ENCODE results near the gene CNTN5.

Gene CNTN5

DNA sequence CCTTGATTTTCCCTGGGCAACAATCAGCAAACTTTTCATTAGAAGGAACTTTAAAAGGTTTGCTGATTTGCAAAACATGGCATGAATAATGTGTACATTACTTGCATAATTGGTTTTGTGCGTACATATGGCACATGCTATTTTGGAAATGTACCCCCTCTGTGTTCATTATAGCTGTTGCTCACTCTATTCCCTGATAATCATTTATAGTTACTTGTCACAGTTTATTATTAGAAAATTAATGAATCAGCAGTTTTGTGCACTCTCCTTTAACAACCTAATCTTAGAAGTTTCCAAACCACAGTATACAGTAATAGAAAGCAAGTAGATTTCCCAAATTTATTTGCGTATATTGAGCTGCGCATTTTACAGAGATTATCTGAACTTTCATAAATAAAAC, 389.9 kb downstream of the CNTN5 start:
- DNase-seq (ENCODE audit: low spot score): no peak
- TF ChIP-seq, protein P1, sequence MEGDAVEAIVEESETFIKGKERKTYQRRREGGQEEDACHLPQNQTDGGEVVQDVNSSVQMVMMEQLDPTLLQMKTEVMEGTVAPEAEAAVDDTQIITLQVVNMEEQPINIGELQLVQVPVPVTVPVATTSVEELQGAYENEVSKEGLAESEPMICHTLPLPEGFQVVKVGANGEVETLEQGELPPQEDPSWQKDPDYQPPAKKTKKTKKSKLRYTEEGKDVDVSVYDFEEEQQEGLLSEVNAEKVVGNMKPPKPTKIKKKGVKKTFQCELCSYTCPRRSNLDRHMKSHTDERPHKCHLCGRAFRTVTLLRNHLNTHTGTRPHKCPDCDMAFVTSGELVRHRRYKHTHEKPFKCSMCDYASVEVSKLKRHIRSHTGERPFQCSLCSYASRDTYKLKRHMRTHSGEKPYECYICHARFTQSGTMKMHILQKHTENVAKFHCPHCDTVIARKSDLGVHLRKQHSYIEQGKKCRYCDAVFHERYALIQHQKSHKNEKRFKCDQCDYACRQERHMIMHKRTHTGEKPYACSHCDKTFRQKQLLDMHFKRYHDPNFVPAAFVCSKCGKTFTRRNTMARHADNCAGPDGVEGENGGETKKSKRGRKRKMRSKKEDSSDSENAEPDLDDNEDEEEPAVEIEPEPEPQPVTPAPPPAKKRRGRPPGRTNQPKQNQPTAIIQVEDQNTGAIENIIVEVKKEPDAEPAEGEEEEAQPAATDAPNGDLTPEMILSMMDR (IDR thresholded peaks at IDR 0.05; ENCODE audit: extremely low read depth, missing control alignments): no peak

DNA sequence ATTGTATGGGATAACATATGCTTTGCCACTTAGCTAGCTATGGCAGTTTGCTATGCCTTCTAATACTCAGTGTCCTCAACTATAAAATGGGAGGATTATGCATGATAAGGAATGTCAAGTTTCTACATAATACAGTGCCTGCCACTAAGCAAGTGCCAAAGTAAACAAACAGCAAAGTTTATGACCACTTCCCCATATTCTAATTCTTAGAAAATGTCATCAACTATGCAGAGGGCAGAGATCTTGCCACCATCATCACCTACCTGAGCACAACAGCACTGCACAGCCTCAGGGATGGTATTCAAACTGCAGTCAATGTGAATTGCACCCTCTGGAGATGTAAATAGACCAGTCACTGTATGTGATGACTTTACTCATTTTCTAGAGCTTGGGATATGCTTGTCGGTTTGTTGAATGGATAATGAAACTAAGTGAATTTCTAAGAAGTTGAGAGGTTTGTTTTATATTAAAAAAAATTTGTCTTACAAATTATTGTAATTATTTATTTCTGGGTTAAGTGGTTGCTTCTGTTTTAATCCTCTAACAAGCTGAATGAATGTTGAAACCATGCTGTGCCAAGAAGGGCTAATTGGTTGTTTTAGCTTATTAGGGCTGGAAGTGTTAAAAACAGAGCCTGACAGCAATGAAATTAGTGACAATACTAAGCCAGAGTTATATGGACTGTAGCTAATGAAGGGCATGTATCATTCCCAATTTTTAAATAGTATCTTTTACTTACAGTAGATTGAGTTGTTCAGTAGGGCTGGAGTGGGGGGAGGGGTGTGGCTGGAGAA, 398.4 kb downstream of the CNTN5 start:
- no peak for DNase-seq (ENCODE audit: low spot score)
- TF ChIP-seq, protein P1 (IDR thresholded peaks at IDR 0.05; ENCODE audit: extremely low read depth, missing control alignments): no peak

DNA sequence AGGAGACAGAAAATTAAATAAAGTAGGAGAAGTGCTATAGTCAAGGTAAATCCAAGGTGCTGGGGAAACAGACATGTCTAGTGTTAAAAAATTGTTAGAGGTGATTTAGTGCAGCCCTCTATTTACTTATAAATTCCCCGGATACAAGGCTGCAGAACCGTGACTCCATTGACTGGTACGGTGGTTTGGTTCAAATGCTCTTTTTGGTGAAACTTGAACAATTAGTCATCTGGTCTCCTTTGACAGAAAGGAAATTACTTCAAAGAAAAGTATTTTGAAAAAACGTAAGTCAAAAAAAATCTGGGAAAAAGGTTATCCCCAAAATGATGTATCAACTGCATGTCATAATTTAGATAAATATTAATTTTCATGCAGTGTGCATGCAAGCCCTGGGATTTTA, 399.2 kb downstream of the CNTN5 start:
- TF ChIP-seq, protein P1 (IDR thresholded peaks at IDR 0.05; ENCODE audit: extremely low read depth, missing control alignments): no peak
- DNase-seq (ENCODE audit: low spot score): no peak

DNA sequence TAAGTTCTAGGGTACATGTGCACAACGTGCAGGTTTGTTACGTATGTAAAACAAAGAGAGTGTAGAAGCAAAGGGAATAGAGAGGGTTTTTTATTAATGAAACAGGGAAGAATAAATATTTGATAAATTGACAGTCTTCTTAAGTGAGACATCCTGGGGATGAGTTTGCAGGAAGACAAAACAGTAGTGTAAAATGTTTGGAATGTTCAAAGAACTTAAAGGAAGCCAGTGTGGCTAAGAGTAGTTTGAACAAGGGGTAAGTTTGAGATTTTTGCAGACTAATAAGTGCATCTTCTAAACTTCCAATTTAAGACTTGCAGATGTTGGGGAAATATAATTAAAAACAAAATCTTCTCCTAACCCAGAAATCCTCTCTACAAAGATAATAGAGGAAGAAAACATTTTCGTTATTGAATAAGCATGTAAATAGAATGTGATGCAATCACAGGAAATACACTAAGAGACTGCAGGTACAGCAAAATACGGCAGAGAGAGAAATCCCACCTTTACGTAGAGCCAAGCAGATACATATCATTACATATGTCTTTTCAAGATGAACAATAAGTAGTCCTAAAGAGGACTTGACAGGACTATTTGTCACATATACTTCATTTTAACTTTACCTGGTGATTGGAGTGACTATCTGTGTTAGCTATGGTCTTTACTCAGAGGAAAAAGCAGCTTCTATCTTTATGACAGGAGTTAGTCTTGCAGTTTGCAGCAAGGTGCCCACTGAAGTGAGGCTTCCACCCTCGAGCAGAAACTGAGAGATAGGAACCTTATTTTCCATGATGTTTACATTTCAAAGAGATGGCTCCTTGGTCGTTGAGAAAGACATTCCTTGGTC, 402.1 kb downstream of the CNTN5 start:
- TF ChIP-seq, protein P1 (IDR thresholded peaks at IDR 0.05; ENCODE audit: extremely low read depth, missing control alignments): no peak
- DNase-seq (ENCODE audit: low spot score): no peak

DNA sequence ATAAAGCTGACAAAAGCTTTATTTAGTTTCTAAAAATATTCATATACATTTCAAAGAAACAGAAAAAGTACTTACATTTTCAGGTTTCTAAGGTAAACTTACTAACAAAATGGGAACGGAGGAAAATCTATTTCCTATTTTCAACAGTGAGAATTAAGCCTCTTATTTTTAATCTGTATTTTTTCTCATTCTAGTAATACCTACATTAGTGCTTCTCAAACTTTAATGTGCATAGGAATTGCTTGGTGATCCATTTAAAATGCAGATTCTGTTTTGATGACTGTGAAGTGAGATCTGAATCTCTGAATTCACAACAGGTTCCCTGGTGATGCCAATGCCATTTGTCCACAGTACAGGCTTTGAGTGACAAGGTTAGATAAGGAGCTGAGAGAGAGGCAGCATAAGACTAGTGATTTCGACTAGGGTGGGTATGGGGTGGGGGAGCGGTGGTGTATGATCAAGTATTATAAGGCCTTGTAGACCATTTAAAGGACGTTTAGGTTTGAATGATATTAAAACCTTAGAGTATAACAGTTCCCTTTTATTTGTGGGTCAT, 402.8 kb downstream of the CNTN5 start:
- no peak for DNase-seq (ENCODE audit: low spot score)
- TF ChIP-seq, protein P1 (IDR thresholded peaks at IDR 0.05; ENCODE audit: extremely low read depth, missing control alignments): no peak

DNA sequence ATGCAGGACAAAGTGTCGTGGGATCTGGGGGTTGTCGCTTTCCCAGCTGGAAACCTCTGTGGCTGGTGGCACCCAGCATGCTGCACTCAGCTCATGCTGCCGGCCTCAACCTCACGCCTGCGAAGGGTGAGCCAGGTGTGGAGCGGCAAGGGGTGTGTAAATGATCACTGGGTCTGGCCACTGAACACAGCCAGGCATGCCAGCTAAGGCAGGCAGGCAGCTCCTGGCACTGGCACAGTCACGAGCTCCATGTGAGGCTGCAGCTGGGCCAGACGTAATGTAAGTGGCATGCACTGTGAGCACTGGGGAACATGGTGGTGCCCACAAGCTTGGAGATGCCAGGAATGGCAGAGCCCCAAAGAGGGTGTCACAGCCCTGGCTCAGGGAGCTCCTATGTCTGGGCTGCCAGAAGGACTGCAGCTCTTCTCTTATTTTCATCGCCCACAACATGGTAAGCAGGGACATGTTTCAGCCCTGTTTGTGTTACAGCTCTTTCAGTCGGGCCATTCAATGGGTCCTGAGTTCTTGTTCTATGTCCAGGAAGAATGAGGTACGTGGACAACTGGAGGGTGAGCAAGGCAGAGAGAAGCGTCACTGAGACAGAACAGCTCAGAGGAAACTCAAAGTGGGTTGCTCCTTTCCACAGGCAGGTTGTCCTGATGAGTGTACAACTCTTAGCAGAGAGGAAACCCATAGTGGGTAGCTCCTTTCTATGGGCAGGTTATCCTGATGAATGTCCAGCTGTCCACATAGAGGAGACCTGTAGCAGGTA, 403.8 kb downstream of the CNTN5 start:
- TF ChIP-seq, protein P1 (IDR thresholded peaks at IDR 0.05; ENCODE audit: extremely low read depth, missing control alignments): no peak
- no peak for DNase-seq (ENCODE audit: low spot score)
